Stimulated activated CD4-positive, alpha-beta T cell treated with anti-CD3 and anti-CD28 coated beads, Interleukin-1b, Interleukin-23, amount 100 ng/mL, for 1 hour (primary cell): ENCODE measurements around the gene ZFAND3.

ENCODE experiments used
- DNase-seq, 2 donors: peaks; one replicate each; pipeline ENCODE4 v3.0.0-alpha.2; 2020; ENCODE audit warnings: low read depth in 2 of 2

Gene ZFAND3

DNA sequence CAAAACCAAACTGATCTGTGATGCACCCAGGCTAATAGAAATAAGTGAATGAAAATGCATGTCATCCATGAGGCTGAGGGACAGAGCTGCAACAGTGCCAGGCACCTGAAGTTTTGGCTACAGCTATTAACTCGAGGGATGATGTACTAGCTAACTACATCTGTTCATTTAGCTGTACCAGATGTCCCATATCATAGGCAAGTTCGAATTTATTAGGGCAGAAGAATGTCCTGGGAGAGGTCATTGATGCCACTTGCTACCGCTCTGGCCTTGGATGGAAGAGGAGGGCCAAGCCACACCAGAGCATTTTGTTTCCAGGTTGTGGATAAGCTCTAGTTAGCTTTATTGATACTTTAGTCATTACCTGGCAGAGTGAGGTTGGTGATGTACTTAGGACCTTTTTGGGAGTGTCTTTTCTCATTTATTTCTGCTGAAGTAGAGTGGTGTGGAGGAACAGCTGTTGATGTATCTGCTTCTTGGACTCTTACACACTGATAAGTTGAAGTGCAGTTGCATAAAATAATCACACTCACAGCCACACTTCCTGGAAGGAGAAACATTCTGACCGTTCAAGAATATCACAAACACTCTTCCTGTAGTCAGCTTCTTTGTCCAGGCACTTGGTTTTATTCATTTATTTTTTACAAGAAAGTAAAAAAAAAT is 8.2 kb downstream of the ZFAND3 start:
- DNase-seq: no peak

DNA sequence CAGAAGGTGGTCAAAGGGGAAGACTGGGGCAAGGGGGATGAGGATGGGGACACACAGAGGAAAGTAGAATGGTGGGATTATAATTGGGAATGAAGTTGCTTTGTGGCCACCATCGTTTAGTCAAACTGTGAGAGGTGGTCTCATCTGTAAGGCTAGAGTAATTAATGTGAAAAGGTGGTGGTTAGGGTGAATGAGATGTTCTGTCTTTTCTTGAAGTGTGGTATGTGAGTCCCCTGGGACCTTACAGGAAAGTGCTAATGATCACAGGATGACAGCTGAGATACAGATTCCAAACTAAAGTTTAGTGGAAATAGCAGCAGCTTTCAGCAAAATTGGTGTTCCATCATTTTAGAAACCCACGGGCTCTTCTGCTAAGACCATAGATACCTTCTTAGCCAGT is 10.7 kb downstream of the ZFAND3 start:
- no peak for DNase-seq

DNA sequence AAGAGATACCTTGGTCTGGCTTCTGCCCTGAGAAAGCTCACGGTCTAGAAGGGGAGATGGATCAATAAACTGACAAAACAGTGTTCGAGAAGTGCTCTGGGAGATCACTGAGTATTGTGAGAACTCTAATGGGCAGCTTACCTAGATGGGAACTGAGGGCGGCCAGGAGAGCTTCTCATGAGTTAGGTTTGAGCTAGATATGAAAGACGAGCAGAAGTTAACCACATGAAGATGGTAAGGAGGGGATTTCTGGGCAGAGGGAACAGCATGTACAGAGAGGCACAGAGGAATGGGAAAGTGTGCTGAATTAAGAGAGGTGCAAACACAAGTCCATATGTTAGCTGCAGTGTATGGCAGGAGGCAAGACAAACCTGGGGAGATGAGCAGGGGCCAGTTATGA is 11.9 kb downstream of the ZFAND3 start:
- DNase-seq: no peak

DNA sequence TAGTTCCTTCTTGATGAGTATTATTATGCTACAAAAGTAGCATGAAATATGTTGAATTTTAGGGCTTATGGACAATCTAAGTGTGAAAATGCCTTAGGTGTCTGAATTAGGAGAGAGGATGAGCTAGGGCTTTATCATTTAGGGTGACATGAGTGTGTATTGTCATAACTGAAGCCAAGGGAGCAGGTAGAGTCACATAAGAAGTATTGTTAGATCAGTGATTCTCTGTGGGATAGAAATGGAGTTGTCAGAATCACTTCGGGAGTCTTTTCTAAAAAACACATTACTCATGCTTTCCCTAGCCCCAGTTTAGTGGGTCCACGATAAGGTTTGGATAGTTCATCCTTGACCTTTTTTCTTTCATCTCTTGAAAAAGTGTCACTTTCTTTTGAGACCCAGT is 16.4 kb downstream of the ZFAND3 start:
- DNase-seq: no peak

DNA sequence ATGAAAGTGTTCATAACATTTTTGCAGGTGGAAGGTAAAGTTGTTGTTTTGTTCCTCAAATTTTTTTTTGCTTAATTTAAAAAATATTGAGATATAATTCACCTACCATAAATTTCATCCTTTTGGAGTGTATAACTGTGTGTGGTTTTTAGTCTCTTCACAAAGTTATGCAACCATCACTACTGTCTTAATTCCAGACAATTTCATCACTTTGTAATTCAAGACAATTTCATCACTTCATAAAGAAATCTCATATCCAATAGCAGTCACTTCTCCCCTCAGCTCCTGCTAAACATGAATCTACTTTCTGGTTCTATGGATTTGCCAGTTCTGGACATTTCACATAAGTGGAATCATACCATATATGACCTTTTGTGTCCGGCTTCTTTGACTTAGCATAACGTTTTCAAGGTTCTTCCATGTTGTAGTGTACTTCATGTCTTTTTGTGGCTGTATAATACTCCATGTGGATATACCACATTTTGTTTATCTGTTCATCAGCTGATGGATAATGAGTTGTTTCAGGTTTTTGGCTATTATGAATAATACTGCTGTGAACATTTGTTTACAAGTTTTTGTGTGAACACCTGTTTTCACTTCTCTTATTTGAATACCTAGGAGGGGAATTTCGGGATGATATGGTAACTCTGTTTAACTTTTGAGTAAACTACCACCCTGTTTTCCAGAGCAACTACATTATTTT is 18.8 kb downstream of the ZFAND3 start:
- DNase-seq: no peak

DNA sequence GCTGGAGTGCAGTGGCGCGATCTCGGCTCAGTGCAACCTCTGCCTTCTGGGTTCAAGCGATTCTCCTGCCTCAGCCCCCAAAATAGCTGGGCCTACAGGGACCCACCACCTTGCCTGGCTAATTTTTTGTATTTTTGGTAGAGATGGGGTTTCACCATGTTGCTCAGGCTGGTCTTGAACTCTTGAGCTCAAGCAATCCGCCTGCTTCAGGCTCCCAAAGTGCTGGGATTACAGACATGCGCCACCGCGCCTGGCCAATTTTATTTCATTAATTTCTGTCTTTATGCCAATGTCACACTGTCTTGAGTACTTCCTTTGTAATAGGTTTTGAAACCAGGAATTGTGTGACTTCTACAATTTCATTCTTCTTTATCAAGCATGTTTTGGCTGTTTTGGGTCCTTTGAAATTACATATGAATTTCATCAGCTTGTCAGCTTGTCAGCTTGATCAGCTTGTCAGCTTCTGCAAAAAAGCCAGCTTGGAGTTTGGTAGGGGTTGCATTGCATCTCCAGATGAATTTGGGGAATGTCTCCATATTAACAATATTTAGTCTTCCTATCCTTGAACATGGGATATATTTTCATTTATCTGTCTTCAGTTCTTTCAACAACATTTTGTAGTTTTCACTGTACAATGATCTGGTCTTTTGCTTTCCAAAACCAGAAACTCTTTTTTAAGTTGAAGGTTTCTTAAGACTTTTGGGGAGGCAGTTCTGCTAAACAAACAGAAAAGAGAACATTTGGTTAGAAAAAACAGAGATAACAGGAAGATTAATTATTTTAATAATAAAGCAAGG is 20.8 kb downstream of the ZFAND3 start:
- DNase-seq: no peak

DNA sequence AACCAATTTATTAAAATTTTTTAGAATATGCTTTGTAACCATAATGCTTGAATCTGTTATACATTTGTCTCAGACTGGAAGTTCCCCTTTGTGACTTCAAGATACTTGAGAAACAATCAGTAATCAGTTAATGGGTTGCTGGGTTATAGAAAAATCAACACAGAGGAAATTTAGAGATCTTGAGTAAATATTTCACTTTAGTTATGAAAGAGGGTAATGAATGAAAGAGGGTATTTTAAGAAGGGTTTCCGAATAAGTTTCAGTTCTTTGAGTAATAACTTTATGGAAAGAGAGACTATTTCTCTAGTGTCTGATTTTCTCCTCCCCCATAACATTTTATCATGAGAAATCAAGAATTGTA is 21.4 kb downstream of the ZFAND3 start:
- DNase-seq: no peak

DNA sequence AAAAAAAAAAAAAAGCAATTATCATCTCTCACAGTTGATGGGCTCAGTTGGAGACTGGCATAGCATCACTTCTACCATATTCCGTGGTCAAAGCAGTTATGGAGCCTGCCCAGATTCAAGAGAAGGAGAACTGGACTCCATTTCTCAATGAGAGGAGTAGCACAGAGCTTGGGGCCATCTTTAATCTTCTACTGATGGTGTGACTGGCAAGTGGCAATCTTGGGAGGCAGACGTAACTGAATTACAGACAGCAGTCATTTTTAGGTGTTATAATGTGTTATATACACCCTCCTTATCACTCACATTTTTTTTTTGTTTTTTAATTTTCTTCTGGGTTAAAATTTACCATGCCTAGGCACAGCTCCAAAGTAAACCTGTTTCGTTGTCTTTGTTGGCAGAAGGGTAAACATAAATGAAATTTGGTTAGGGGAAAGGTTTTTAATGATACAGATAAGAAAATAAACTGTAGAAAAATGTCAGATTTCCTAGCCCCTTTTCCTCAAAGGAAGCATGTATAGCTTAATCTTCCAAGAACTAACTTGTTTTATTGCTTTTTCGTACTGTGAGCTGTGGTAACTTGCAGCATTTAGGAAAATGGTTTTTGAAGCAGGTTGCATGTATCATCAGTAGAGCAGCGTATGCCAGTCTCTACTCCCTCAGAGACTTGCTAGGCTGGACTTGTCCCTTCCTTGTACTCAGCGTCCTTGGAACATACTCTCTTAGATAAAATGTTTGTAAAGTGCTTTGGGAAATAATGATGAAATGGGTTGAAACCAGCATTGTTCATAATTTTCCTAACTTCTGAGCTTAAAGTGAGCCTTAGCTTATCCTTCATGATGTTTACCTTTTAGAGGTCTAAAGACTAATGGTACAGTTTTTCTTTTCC is 25.7 kb downstream of the ZFAND3 start:
- no peak for DNase-seq

DNA sequence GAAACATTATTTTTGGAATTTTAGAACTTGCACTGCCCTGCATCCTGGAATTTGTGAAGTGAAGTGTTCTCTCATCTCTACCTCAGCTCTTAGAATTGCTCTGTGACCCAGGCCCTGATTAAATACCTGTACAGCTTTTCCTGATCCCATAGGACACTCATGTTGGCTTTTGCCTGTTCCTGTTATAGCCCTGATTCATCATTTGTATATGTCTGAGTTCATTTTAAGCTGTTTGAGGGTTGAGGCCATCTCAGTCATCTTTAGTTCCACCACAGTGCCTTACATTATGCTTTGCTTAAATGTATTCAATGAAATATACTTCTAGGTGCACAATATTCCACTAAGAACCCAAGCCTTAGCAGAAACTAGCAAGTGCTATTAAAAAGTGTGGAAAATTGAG is 26.4 kb downstream of the ZFAND3 start:
- DNase-seq: no peak

DNA sequence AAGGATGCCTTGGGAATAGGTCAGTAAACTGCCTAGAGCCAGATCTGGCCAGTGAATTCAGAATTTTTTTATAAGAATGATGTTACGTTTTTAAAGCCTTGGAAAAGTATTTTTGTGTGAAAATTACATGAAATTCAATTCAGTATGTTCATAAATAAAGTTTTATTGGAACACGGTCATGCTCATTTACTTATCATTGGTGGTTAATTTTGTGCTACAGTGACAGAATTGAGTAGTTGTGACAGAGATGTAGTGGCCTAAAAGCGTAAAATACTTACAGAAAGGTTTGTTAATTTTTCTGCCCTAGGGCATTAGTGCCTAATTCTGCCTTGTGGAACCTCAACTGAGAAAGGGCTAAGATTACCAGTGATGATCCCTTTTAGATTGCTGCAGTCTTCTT is 28.2 kb downstream of the ZFAND3 start:
- DNase-seq: no peak

DNA sequence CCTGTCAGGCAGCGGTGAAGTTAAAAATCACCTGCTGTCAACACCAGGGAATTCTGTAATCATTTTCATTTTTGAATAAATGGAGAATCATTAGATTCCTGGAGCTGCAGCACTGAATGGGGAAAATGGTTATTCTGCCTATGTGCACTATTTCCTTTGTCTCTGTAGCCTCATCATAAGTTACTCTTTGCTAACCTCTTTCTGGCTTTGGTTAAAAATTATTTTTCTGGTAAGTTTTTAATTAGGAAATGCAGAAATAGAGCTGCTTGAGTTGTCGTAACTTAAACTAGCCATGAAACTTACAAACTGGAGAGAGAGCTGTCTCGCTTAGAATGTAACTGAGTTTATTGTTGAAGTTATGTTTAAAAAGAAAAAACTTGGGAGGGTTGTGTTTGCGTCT is 28.8 kb downstream of the ZFAND3 start:
- DNase-seq: no peak

DNA sequence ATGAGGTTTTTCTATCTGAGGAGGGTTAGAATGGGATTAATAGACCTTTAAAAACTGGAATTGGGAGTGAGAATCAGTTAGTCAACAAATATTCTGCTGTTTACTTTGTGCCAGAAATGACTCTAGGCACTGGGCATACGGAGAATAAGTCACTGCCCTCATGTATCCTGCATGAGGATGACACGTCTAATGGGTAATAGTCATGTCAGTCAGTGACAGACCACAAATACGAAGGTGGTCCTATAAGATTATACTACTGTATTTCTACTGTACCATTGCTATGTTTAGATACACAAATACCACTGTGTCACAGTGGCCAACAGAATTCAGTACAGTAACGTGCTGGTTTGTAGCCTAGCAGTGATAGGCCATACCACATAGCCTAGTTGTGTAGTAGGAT is 30.7 kb downstream of the ZFAND3 start:
- no peak for DNase-seq

DNA sequence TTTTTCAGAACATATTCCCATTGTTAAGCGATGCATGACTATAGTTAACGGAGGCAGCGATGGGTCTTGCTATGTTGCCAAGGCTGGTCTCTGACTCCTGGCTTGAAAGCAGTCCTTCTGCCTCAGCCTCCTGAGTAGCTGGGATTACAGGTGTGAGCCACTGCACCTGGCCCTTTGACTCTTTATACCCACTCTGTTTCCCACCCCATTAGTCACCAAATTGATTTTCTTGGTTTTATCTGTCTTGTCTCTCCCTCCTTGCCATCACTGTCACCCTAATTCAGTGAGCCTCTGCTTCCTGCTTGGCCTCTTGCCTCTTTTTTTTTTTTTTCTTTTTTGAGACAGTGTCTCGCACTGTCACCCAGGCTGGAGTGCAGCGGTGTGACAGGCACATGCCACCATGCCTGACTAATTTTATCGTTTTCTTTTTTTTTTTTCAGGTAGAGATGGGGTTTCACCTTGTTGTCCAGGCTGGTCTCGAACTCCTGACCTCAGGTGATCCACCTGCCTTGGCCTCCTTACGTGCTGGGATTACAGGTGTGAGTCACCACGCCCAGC is 31.3 kb downstream of the ZFAND3 start:
- DNase-seq: no peak

DNA sequence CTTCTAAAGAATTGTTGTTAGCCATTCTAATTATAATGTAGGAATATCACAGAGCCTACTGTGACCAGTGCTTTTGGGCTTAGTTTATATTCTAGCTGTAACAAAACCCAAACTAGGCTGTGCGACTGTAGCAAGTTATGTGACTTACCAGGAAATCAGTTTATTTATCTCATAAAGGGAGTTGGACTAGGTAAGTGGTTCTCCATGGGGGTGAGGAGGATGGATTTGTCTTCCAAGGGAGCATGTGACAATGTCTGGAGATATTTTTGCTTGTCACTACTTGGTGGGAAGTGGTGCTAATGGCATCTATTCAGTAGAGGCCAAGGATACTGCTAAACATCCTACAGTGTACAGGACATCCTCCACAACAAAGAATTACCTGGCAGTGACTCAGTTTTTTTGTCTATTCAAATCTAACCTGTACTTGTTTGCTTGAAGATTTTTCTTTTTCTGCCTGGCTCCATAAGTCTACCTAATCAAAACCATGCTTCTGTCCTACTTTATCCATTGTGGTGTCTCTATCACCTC is 32.5 kb downstream of the ZFAND3 start:
- DNase-seq: no peak

DNA sequence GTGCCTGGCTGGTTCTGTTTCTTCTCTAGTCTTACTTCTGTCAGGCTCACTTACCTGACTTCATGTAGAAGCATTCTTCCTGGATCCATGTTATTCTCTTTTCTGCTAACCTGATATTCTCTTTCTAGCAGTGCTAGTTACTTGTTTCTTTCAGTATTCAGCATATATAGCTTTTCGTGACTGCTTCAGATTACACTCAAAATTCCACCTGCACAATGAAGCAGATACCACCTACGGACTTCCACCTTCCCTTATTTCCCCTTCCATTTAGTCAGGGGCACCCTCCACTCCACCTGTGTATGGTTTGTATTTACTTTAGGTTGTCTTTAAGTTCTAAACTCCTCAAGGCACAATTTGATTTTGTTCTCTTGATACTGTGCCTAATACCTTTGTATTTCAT is 36.8 kb downstream of the ZFAND3 start:
- no peak for DNase-seq

DNA sequence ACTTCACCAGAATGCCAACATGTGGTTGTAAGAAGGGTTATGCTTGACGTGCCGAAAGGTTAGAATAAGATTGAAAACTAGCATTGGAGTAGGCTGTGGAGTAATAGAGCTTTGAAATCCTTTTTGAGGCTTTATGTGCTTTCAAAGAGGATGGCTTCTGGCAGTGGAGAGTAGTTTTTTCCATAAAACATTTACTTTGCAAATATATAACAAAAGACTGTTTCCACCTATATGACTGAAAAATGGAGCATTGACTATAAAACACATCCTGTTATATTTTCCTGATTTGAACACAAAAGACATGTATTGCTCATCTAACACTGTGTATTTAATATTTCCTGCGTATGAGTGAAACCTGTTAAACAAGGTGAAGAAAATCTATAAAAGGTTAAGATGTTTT is 38.8 kb downstream of the ZFAND3 start:
- DNase-seq: no peak

DNA sequence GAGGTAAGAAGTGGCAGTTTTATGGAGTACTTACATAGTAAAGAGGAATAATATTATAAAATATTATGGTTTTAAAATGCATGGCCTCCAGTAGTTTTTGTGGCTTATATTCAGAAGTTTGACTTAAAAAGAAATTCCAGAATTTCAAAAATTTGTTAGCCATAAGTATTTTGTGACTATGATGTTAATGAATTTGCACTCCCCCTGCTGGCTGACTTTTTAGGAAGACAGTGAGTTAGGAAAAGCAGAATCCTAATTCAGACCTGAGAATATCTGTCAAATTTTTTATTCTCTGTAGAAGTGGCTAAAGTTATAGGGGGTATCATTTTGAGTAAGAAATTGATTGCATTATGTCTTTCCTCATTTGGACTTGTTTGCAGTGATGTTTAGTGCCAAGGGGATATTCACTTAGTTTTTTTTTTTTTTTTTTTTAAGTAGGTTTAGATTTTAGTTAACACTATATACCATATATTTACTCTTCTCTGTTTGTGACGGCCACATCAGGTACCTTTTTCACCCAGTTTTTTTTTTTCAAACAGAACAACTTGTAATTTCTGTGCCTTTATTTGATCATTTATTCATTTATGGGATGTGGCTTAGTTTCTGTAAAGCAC is 40.8 kb downstream of the ZFAND3 start:
- DNase-seq: peak in 1 of 2 donors; percentile 14

DNA sequence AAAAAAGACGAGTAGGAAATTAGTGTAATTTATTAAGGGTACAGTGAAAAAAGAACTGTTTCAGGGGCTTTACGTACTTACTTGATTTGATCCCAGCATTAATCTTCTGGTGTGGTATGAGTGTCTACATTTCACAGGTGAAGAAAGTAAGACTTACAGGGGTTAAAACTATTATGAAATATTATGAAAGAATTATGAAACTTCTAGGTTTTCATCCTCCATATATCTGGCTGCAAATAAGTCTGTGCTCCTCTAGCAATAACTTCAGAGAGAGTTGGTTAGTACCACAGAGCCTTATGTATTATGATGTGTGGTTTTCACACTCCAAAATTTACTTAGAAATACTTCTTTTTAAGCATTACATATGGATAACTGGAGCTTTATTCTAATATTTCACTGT is 41.9 kb downstream of the ZFAND3 start:
- DNase-seq: no peak

DNA sequence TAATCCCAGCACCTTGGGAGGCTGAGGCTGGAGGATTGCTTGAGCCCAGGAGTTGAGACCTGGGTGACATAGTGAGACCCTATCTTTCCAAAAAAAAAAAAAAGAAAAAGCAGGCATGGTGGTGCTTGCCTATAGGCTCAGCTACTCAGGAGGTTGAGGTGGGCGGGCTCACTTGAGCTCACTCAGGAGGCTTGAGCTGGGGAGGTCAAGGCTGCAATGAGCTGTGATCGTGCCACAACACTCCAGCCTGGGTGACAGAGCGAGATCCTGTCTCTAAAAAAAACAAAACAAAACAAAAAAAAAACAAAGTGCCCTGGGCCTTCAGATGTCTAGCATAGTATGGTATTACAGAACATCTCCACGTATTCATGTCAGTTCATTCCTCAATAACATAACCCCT is 42.9 kb downstream of the ZFAND3 start:
- no peak for DNase-seq

DNA sequence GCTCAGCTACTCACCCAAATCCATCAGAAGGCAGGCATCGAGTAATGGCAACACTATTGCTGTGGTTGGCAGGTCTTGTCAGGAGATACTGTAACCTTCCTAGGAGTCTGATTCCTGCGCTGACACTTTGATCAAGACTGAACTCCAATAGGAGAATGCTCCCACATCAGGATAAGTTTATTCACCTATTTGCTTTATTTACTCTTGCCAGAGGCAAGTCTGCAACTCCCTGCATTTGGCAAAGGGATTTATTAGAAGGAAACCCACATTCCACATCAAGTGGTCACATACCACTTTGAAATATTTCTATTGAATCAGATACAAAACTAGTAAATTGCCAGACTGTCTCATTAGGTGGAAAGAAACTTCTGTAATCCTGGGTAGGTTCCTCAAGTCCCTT is 43.5 kb downstream of the ZFAND3 start:
- no peak for DNase-seq

DNA sequence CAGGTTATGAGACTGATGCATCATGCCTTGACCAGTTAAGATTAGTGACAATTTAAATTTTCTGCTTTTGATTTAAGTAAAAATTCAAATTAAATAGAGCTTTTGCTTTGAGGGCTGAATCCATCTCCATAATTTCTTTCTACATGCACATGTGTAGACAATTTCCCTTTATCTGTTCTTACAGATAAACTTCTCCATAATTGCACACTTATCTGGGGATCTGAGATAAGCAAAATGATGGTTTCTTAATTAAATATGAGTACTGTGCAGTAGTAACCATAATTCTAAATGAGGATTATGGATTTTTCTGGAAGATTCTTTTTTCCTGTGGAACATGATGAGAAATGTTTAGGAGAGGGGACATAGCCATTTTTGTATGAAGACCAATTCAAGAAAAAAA is 44.7 kb downstream of the ZFAND3 start:
- DNase-seq: no peak
